DMS79 treated with DMSO at 0.1 percent for 48 hours (cell line): Measurements from ENCODE around the gene RAX2.

Experiments
- DNase-seq: peaks from one replicate; lab custom pipeline; 2025; lab: John Stamatoyannopoulos, UW

RAX2 gene

DNA sequence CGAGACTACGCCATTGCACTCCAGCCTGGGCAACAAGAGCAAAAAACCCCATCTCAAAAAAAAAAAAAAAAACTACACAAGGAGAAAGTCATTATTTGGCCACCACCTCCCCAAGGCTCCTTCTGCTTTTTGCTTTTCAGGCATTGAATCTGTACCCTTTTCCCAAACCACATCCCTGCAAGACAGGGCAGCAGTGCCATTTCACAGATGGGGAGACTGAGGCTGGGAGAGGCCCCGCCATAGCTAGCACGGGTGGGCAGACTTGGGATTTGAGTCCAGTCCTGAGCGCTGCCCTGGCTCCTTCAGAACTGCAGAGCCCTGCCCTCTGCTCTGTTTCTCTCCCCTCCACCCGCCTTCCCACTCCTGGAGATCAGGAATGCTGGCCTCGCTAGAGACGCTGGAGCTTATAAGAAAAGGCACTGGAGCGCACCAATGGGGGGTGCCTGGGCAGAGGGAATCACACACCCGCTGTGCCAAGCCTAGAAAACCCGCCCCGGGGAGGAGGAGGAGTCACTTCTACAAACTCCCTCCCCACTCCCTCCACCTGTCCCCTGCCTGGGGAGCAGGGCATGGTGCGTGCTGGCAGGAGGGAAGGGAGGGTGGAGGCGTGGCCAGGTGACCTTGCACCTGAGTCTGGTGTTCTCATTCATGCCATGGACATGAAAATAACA lies 46.3 kb downstream of the RAX2 start:
- peak; percentile 7 for DNase-seq

DNA sequence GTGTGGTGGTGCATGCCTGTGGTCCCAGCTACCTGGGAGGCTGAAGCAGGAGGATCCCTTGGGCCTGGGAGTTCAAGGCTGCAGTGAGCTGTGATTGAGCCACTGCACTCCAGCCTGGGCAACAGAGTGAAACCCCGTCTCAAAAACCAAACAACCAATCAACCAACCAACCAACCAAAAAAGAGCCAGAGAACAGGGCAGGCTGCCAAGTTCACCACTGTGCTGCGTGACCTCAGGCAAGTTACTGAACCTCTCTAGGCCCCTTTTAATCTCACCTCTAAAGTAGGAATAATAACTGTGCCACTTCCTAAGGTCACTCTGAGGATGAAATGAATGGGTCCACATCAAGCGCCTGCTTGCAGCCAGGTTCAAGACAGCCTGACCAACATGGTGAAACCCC lies 46.9 kb downstream of the RAX2 start:
- DNase-seq, result no peak

DNA sequence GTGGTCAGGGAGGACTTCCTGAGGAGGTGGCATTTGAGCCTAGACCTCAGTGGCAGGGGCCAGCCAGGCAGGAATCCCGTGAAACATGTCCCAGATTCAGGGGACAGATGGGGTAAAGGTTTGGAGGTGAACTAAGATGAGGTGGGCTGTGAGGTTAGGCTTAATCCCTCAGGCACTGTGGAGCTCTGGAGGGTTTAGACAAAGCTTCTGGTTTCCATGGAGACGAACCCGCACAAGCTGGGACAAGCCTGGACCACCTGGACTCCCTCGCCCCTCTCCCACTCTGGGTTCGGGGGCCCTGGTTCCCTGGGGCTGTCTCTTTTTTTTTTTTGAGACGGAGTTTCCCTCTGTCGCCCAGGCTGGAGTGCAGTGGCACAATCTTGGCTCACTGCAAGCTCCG lies 48.1 kb downstream of the RAX2 start:
- DNase-seq, result peak; percentile 11

DNA sequence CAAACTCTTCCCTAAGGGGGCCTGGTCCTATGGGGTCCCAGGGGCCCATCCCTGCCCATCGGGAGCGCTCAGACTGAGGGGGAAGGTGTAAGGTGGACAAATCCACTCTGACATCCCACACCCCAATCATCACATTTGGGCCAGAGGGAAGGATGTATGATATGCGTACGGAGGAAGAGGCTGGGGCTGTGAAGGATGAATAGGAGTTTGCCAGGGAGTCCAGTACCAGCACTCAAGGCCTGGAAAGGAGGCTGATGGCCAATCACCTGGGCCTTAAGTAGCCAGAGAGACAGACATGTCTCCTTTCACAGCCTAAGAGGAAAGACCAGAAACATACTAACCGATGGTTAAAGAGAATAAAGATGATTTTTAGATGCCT lies 48.9 kb downstream of the RAX2 start:
- no peak for DNase-seq

DNA sequence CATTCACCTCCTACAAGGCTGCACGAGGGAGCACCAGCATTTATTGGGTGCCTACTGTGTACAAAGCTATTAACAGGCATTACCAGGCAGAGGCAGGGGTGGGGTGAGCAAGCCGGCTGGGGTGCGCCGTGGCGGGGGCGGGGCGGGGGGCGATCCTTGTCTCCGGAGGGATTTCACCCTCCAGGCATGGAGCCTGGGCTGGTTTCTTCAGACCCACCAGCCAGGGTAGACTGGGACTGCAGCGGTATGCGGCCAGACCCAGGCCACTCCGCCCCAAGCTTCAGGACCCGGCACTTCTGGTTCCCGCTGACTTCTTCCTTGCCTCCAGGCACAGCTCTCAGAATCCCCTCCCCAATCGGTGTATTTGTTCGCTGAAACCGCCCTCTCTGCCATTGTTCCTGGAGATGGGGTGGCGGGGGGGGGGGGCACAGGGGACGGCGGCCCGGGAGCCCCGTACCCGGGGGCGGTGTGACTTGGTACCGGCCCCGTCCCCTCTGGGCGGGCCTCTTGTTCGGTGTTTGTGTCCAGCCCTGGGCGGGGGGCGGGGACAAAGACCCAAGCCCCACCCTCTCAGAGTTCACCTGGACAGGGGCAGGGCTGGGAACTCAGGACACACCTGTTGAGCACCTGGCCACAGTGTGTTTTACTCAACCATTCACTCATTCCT lies 49.5 kb downstream of the RAX2 start:
- DNase-seq, result no peak

DNA sequence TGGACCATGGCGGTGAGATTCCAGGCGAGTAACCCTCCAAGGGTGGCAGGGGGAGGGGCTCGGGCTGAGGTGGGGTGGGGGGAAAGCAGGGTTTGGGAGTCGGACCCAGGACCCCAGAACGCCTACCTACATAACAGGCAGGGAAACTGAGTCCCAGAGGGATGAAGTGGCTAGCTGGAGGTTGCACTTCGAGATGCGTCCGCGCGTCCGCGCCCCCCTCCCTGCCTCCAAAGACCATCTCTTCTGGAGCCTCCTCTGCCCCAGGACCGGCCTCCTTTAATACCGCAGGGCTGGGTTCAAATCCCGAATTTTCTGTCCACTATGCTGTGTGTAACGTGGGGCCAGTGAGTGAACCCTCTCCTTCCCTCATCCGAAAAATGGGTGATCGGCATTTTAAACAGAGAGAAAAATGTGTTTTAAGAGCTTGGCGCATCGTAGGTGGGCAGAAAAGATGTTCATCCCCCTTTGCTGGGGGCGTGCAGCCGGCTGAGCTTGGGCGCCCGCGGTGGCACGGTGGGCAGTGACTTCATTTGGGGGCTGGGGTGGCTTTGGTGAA lies 50.1 kb downstream of the RAX2 start:
- no peak for DNase-seq

DNA sequence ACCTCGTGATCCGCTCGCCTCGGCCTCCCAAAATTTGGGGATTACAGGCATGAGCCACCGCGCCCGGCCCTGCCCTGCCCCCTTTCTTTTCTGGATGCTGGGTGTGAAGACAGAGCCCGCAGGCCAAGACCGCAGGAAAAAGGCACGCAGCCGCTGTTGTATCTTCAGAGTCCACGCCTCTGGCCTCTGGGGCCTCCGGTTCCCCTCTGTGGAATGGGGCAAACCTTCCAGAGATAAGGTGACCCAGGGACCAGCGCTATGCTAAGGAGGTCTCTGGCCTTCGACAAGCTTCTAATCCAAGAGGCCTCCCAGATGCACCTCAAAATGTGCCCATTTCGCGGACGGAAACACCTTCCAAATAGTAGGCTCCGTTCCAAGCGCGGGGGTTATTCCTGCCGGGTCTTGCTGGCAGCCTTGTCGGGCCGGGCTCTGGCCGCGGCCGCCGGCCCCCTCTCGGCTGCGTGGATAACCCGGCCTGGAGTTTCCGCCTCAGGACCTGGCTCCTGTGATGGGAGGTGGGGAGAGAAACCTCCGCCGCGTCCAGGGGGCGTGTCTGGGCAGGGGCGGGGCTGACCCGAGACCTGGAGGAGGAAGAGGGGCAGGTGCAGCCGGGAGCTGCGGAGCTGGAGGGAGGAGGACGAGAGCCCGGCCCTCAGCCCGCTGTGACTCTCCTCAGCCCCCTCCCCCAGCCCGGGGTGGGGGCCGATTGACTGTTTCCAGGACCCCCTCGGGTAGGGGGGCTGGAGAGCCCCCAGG lies 50.7 kb downstream of the RAX2 start:
- DNase-seq, result peak; percentile 85

DNA sequence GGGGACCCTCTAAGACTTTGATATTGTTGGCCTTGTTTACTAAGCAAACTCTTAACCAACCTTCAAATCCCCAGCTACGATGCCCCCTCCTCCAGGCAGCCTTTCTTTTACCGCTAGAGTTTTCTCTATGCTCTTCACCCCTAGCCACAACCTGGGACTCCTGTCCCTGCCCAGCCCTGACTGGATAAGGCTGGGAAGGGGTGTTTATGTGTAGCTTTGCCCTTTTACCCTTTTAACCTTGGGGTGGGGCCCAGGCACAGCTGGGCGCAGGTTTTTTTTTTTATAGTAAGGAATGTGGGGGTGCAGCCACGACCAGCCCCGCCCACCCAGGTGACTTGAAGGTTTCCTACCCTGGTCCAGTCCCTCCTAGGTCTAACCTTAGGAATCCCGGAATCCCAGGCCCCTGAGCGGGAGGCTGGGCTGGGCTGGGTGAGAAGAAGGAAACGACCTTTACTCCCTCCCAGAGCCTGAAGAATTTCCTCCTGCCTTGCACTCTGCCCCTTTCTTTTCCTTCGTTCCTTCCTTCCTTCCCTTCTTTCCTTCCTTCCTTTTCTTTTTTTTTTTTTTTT lies 51.6 kb downstream of the RAX2 start:
- DNase-seq, result no peak

DNA sequence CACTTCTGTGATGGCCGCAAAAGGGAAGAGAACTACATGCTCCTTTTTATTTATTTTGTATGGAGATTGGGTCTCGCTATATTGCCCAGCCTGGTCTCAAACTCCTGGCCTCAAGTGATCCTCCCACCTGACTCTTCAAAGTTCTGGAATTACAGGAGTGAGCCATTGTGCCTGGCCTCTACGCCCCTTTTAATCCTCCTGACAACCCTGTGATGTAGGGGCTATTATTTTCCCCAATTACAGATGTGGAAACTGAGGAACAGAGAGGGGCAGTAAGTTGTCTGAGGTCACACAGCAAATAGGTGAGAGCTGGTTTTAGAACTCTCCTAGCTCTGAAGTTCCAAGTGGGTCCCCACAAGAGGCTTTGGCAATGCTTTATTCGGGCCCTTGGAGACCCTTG lies 52.2 kb downstream of the RAX2 start:
- DNase-seq, result no peak
